DMS153 treated with DMSO at 0.1 percent for 48 hours (cell line): ENCODE measurements around the gene ISM2.

Experiments used
- DNase-seq: peaks from one replicate; lab custom pipeline; 2025; ENCODE audit not compliant: unreplicated experiment; lab: John Stamatoyannopoulos, UW

The ISM2 gene

DNA sequence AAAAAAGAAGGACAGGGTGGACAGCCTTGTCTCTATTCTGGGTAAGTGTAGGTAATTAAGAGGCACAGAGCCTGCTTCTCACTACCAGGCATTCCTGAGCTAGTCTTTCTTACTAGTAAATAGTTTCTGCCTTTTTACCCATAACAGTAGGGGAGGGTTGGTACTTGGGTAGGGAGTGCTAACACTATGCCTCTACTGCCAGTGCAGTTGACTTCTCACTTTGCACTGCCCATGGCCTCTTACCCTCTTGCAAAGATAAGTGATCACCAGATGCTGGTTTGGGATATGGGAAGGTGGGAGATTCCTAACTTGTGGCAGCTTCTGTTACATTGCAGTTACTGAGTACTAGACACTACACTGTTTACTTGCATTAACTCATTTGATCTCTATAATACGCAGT, 29.1 kb downstream of the ISM2 start:
- DNase-seq, result no peak

- DNase-seq, result no peak
Measured at GRCh38 chr14:77469067-77469505, 29.5 kb downstream of the ISM2 start.

DNA sequence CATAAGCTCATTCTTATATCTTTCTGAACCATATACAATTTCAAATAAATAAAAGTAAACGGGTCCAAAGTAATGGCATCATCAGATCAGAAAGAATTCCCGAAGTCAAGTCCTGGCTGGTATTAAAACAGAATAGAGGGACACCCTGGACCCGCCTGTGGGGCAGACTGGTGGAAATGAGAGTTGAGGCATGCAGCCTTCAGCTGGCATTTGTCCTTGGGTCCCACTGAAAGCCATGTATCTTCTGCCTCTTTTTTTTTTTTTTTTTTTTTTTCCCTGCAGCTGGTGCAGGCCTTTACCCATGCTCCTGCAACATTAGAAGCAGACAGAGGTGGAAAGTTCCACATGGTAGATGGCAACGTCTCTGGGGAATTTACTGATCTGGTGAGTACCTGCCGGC, 30.8 kb downstream of the ISM2 start:
- no peak for DNase-seq

DNA sequence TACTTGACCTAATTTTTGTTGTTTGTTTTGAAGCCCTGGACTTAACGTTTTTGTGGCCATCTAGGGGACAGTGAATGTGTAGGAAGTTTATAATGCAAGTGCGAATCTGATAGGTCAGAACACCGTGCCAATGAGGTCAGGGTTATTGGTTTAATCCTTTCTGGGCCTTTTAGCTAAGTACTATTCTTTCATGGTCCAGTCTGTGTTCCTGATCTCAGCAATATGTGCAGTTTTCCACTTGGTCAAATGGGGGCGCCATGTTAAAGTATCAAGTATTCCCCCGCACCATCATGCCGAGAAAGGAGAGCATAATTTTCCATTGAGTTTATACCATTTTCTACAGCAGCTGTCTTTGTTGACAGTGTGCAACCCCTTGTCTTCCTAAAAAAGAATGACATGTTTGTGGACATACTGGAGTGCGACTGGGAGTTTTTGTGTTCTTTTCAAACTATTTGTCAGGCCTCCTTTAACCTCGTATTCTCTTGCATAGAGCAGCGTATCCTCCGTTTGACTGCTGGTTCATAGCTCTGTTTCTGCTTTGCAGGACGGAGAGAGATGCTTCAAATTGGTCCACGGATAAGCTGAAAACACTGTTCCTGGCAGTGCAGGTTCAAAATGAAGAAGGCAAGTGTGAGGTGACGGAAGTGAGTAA, 39.4 kb downstream of the ISM2 start:
- no peak for DNase-seq

DNA sequence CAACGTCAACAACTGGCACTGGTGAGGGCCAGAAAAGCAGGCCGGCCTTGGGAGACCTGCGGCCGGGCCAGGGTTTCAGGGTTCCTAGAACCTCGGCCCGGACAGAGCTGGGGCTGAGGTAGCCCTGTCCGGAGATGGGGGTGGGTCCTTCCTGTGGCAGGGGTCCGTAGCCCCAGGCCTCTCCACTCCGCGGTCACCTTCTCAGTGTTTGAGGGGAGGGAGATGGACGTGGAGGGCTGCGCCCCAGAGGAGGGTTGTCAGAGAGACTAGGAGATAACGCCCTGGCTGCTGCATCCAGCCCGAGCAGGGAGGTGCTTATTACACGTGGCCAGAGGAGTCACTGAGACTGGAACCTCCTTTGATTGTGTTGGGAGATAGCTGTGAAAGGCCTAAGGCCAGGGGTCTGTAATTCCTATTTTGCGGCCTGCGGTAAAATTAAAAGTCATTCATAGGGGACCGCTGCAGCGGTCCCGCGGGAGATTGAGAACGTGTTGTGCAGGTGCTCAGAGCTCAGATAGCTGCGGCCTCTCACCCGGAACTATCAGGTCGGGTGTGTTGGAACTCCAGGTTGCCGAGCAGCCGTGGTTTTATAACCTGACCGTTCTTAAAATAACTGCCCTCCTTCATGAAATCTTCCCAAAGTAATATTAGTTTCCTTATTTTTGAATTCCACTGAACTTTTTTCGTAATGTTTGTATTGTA, 40.2 kb downstream of the ISM2 start:
- DNase-seq, result no peak

GRCh38 chr14:77457522-77458248, 40.9 kb downstream of the ISM2 start, which contains the start of the genes AHSA1 and VIPAS39:
Gene AHSA1, plus strand, starts transcription at chr14:77458093. Its CDS starts 97 bp downstream, at chr14:77458190.
Gene VIPAS39, minus strand, starts transcription at chr14:77457601. Its CDS starts 3,499 bp downstream, at chr14:77454102.
- peak; percentile 99 for DNase-seq

GRCh38 chr14:77457115-77457521, 41.5 kb downstream of the ISM2 start:
- no peak for DNase-seq

GRCh38 chr14:77455966-77456640, 42.5 kb downstream of the ISM2 start:
- no peak for DNase-seq

GRCh38 chr14:77442196-77442595, 56.4 kb downstream of the ISM2 start:
- no peak for DNase-seq

DNA sequence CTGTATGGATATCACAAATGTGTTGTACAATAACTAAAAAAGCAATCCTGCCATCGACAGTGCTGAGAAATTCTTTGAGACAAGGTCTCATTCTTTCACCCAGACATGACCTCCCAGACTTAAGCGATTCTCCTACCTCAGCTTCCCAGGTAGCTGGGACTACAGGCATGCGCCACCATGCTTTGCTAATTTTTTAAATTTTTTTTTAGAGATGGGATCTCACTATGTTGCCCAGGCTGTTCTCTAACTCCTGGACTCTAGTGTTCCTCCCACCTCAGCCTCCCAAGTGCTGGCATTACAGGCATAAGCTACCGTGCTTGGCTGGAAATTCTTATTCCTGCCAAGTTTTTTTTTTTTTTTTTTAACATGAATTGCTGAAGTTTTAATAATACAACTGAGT, 58.8 kb downstream of the ISM2 start:
- no peak for DNase-seq

DNA sequence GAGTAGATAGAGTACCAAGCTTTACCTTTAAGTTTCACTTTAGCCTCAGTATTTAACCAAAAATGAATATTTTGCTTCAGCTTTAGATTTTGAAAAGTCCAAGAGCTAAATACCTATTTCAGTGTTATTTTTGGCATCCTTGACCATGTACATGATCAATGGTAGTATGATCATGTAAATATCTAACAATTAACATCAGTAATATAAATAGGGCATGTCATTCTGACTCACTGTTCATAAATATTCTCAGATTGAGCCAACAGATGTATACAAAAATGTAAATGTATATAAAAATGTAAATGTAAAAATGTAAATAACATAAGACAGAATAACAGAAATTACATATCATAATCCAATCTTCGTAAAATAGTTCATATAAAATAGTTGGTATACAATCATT, 60.0 kb downstream of the ISM2 start:
- no peak for DNase-seq

- DNase-seq, result no peak
Measured at GRCh38 chr14:77436042-77436441, 62.6 kb downstream of the ISM2 start.

GRCh38 chr14:77426396-77426795, 72.2 kb downstream of the ISM2 start:
- DNase-seq, result no peak

DNA sequence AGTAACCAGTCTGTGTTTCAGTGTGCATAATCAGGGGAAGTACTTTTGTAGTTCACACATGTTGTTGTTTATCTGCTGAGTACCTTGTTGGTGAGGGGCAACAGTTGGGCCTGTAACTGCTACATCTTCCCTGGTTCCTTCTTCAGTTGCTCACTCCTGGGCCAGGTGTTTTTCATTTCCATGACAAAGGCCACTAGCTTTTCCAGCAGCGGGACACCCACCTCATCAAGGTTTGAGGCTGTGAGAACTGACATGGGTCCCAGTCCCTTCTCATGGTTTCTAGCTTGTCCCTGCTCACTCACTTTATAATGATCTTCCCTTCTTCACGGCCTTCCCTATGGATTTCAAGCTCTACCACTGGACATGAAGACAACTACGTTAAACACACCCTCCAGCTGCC, 73.8 kb downstream of the ISM2 start:
- no peak for DNase-seq
